Activated T-cell treated with anti-CD3 and anti-CD28 coated beads for 48 hours (primary cell): ENCODE measurements around the gene TNIK.
"Not testable (repeated sequence)": the region's sequence is repeated elsewhere in the genome, so short reads cannot be mapped to it uniquely, and the experiment has no call there.

Source experiments
- DNase-seq: peaks from one replicate; pipeline ENCODE4 v3.0.0-alpha.2; 2020; ENCODE audit warnings: low read depth

The TNIK gene

DNA sequence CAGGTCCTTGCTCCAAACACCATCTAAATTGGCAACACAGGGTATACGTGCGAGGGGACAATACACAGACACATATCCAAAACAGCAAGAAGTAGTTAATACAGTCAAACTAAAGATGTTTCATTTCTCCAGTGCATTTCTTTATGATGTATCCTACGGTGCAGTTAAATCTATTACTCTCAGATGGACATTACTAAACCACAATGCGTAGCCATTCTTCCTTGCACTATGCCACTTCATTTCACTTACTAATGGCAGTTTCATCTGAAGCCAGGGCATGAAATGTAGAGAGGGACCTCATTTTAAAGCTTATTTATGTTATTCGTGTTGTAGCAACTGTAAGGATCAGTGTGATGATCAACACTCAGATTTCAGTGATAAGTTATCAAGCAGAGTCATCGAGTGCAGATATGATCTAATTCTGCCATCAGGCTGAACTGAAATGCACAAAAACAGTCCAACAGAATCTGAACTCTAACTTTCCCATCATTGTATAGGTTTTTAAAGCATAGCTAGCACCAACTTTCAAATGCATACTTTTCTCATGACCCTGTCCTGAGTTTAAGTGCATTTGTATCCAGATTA is 14.5 kb downstream of the TNIK start:
- DNase-seq: no peak

DNA sequence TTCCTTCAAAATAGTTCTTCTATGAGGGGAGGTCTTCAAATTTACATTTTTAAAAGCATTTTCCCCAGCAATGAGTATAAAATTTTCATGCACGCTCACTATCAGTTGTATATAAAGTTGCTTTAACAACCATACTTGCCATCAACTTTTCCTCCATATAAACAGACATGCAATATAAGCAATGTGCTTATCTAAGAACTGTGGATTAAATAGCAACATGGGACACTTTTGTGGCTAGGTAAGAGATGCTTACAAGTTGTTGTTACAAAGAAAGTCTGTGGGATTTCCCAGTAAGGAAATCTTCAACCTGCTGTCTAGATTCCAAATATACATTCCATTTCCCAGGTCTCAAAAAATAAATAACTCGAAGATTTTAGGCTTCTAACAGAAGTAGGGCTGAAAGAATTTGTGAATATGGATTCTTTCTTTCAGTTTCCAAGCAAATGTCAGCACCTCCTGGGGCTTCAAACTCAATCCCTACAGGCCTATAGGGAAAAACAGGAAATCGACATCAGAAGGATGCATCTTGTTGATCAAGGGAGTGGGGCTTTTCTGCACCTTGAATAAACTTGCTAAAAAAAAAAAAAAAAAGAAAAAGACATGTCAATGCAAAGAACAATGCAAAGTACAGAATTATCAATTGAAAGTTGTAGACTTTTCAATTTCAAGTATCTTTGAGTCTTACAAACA is 16.1 kb downstream of the TNIK start:
- no peak for DNase-seq

DNA sequence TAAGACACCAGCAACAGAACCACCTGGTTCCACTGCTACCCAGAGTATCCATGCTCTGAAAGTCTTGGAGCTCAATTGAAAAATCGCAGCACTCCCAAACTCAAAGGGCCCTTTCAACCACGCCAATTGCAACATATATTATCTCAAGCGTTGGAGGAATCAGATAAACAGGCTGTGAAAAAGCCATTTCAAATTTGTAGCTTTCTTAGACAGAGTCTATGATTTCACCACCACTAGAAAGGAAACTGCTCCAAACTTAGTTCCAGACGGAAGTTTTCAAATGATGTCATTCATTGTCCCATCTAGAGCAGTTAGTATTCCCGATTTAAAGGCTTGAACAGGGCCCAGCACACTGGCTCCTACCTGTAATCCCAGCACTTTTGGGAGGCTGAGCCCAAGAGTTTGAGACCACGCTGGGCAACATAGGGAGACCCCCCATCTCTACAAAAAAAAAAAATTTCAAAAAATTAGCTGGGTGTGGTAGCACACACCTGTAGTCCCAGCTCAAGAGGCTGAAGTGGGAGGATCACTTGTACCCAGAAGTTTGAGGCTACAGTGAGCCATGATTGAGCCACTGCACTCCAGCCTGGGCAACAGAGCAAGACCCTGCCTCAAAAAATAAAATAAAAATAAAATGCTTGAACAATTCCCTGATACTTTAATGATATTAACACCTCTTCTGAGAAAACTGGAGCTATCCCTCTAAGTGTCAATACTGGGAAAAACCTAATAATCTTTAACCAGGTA is 16.8 kb downstream of the TNIK start:
- DNase-seq: no peak

DNA sequence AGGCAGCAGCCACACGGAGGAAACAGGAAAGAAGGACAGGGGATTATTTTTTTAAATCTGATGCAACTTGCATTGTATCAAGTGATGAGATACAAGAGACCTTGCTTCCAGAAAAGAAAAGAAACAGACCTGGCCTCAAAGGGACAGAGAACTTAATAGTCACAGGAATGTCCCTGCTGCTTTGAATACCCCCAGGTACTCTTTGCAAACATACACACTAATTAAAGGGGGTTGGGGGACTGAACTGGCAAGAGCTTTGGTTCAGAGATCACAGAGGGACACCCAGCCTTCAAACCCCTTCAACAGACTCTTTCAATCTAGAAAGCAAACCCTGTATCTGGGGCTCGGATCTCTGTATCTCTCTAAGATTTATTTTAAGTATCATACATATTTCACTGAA is 18.0 kb downstream of the TNIK start:
- no peak for DNase-seq

DNA sequence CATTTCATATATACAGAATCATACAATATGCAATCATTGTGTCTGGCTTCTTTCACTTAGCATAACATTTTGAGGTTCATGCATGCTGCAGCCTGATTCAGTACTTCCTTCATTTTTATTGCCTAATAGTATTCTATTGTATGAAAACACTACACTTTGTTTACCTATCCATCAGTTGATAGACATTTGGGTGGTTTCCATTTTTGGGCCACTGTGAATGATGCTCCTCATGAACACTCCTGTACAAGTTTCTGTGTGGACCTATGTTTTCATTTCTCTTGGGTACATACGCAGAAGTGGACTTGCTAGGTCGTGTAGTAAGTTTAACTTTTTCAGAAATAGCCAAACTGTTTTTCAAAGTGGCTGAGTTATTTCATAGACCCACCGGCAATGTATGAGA is 18.8 kb downstream of the TNIK start:
- DNase-seq: no peak

DNA sequence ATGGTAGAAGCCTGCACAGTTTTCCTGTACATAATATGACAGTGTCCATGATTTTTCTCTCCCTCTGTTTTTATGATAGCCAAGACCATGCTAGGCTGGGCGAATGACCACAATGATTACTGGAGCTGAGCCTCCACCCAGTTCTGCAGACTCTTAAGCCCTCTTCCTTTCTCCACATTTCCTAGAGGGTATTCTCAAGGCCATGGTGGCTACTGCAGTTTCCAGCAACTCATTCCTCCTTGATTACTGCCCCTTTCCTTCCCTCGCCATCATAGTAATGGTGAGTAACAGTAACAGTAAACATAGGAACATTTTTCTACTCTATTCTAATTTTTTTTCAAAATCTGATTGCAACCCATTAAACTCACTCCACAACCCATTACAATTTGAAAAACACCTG is 20.2 kb downstream of the TNIK start:
- DNase-seq: no peak

DNA sequence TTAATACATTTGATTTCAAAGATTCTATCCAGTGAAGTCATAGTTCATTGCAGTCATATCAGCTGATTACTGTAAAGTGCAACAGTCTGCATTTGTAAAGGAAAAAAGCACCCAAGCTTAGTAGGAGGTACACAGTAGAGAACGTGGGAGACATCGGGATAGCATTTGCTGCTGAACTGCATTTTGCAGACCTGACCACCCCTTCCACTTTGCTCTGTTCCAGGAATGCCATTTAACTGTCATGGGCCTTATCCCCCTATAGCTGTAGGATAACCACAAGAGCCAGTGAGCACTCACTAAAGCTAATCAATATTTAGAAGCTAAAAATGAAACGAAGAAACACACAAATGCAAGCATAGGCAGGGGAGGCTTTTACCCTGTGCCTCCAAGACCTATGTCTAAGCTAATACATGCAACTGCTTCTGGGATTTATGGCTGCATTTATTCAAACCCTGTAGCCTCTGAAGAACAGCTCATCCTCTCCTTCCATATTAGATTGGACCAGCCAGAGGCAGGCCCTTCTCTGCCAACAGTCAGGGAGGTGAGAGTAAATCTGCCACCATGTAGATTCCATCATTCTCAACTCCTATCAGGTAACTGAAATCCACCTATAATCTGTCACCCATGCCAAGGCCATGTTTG is 23.0 kb downstream of the TNIK start:
- no peak for DNase-seq

DNA sequence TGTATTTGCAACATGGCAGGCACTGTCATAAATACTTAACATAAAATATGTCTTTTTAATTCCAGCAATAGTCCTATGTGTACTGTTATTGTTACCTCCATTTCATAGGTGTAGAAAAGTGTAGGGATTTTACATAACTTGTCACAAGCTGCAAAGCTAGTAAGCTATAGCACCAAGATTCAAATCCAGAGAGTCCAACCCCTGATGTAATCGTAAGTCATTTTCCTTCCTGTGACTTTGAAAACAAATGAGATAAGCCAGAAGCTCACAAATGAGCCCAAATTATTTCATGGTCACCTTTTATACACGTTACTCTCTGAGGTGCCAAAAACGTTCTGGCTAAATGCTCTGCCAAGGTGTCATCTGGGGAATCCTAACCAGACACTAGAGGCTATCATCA is 23.8 kb downstream of the TNIK start:
- DNase-seq: no peak

DNA sequence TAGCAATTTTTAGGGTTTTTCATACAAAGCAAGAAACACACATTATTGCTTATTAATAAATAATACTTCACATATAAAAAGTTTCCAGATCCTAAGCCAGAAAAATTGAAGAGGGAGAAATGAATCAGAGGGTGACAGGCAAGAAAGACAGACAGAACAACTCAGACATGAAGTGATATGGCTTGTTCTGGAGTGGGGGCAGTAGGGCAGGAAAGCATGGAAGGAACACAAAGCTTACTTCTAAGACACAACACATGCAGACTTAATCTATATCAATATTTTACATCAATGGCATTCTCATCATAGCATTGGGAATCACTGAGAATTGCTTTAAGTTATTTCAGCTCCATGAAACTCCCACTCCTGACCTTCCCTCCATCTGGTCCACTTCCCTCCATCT is 24.4 kb downstream of the TNIK start:
- DNase-seq: no peak

DNA sequence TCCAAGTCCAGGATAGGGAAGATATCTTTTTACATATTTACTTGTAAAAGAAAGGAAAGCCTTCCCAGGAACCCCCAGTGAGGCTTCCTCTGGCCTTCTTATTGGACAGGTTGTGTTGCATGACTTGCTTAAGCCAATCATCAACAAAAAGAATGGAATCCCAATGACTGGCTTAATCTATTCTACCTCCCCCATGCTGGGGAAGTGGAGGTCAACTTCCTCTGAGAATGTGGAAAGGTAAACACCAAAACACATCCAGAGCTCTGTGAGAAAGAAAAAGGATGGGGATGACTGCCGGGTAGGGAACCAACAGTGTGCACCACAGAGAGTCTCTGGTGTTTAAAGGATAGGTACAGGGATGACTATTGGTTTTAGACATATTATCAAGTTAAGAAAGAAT is 25.1 kb downstream of the TNIK start:
- no peak for DNase-seq

DNA sequence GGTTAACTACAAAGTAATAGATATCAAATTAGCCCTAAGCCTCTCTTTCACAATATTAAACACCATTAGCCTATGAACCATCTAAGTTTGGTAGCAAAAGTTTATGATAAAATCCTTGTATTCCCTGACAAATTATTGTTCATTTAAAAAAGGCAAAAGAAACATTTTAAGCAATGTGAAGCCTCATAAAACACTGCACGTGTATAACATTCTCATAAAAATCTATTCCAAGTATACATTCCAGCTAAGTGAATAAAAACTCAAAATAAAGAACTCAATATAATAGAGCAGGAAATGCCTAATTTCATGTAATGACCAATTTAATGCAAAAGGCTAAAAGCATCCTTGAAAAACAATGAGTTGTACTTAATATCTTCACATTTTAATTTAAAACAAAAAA is 27.7 kb downstream of the TNIK start:
- no peak for DNase-seq

DNA sequence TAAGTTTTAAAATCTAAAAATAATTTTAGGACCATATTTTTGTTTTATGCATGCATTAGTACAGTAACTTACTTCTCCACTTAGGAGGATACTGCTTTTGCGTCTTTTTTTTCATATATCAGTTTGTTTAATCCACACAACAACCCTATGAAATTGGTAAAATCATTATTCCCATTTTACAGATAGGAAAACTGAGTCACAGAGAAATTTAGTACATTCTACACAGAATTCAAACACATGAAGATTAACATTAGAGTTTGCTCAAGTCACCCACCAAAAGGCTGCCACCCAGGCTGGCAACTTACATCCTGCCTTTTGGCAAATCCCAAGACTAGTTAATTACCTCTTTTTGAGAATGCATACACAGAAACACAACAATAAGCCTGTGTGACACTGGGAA is 28.7 kb downstream of the TNIK start:
- no peak for DNase-seq

DNA sequence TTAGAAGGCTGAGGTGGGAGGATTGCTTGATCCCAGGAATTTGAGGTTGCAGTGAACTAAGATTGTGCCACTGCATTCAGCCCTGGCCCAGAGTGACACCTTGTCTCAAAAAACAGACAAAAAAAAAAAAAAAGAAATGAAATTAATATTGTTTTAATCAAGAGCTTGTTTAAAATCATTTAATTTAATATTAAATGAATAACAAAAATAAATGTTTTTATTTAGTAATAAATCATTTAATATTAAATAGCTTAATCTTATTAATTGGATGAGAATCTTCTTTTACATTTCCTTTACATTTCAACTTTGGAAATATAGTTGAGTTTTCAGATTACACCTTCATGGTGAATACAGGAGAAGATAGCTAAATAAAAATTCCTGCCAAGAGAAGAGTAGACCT is 29.7 kb downstream of the TNIK start:
- no peak for DNase-seq

DNA sequence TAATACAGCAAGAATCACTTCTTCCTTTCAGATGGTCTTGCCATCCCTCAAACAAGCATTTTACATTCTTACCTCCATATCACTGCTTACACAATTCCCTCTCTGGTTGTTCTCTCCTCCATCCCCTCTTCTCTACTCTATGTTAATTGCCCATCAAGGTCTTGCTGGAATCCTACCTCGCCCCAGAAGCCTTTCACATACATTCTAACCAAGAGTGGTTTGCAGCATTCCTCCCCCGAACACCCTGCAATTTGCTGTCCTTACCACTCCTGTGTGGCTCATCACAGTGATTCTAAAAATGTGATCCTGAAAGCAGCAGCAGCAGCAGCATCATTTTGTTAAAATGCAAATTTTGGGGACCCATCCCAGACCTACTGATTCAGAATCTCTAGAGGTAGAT is 30.6 kb downstream of the TNIK start:
- DNase-seq: no peak

DNA sequence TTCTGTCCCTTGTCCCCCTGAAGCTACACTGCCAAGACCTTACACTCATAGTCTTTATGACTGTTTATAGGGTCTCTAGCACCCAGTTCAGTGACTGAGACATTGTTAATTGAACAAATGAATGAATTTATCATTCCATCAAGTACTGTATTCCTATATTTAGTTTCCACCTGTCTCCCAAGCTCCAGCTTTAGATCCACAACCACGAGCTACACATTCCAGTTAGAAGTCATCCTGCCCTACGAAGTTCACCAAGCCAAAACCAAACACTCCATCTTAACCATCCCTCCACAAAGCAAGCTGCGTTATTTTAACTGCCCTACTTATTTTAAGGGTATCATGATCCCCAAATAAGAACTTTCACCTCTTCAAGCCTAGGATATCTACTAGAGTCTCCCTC is 31.3 kb downstream of the TNIK start:
- no peak for DNase-seq

DNA sequence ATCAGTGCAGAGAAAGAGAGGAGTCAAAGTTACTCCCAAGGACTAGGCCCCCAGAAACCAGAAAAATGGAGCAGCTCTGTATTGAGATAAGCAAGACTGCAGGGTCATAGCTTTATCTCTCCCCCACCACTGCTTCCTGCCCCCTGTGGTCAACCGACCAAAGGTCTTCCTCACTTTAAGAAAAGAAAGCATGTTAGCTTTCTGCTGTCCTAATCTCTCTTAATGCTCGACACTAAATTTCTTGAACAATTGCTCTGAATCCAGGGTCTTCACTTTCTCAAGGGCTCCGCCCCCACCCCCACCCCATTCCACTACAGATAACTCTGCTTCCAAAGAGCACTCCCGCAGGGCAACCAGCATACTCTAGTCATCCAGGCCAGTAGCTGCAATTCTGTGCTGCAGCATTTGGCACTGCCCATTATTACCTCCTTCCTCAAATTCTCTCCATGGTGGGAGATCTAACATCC is 31.9 kb downstream of the TNIK start:
- DNase-seq: no peak

DNA sequence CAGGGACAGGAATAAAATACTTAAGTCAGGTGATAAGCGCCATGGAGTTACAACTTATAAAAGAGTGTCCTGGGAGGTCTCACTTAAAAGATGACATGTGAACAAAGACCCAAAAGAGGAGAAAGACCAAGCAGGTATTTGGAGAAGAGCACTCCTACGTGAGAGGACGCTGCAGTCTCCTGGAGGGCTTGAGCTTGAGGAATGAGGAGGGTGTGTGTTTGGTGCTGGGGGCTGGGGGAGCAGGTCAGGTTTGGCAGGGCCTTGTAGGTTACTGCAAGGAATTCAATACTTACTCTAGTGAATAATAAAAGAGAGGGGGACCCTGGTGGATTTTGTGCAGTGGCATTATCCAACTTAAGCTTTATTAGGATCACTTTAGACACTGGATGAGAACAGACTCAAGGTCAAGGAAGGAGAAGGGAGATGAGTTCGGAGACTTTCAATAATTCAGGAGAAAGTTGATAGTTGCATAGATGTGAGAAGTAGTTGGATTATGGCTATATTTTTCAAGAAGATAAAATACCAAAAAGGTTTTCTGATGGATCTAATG is 32.4 kb downstream of the TNIK start:
- no peak for DNase-seq

DNA sequence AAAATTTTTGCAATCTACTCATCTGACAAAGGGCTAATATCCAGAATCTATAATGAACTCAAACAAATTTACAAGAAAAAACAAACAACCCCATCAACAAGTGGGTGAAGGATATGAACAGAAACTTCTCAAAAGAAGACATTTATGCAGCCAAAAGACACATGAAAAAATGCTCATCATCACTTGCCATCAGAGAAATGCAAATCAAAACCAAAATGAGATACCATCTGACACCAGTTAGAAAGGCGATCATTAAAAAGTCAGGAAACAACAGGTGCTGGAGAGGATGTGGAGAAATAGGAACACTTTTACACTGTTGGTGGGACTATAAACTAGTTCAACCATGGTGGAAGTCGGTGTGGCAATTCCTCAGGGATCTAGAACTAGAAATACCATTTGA is 36.1 kb downstream of the TNIK start:
- not testable (repeated sequence) for DNase-seq

DNA sequence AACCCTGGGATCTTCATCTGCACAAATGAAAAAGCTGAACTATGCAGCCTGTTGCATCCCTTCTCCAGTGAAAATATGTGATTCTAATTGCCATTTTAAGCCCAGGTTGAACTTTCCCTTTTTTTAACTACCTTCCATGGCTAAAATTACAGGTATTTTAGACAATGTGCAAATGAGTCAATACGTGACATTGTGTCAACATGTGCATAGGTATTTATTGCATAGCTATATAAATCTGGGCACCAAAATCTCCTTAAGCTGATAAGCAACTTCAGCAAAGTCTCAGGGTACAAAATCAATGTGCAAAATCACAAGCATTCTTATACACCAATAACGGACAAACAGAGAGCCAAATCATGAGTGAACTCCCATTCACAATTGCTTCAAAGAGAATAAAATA is 37.4 kb downstream of the TNIK start:
- not testable (repeated sequence) for DNase-seq

DNA sequence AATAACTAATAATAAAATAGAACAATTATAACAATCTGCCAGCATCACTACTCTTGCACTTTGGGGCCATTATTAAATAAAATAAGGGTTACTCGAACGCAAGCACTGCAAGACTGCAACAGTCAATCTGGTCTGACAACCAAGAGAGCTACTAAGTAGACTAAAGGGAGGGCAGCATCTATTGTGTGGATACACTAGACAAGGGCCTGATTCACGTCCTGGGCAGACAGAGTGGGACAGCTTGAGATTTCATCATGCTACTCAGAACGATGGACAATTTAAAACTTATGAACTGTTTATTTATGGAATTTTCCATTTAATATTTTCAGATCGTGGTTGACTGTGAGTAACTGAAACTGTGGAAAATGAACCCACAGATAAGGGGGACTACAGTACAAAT is 39.5 kb downstream of the TNIK start:
- no peak for DNase-seq

DNA sequence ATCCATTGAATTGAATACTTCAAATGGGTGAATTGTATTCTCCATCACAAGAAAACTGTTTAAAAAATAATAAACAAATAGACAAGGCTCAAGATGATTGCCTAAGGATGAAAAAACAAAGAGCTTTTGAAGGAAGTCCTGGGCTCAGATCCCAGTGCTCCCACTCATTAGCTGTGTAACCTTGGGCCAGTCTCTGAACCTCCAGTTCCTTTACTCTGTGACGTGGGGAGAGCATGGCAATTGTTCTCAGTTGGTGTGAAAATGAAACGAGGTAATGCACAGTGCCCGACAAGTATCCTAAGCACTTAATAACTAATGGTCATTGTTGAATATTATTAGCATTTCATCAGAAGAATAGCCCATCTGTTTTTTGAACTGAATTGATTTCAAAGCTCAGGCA is 40.7 kb downstream of the TNIK start:
- no peak for DNase-seq

DNA sequence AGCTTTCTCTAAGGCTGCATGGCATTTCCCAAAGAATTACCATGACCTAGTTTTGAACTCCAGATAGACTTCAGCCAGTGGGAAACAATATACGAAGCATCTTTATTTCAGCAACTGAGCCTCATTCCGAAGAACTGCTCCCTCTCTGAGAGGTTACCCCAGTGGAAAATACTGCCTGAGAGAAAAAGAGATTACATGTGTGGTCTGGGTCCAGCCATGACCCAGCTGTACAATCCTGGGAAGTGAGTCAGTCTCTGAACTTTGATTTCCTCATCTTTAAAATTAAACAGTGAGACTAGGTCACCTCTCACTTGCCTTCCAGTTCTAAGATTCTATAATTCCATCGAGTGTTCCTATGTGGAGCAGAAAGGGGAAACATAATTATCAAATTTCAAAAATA is 42.4 kb downstream of the TNIK start:
- no peak for DNase-seq

DNA sequence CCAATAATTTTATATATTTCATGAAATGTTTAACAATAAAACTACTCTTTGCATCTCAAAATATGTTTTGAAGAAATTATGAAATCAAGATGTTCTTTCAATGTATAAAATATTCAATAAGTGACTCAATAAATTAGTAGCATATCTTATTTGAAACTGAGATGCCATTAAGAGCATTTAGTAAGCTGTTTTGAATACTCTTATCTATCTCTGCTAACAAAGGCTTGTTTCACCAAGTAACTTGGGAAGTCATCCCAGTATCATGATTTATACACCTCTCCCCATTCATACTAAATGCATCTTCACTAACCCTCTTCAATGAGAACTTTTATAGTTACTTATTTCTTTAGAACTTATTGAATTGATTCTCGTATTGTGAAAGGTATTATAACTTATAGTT is 43.1 kb downstream of the TNIK start:
- no peak for DNase-seq
